ENCODE data around the gene GRIPAP1.
A peak's percentile ranks its signal among the peaks of the same experiment; 100 is the strongest.

GRIPAP1 gene, protein sequence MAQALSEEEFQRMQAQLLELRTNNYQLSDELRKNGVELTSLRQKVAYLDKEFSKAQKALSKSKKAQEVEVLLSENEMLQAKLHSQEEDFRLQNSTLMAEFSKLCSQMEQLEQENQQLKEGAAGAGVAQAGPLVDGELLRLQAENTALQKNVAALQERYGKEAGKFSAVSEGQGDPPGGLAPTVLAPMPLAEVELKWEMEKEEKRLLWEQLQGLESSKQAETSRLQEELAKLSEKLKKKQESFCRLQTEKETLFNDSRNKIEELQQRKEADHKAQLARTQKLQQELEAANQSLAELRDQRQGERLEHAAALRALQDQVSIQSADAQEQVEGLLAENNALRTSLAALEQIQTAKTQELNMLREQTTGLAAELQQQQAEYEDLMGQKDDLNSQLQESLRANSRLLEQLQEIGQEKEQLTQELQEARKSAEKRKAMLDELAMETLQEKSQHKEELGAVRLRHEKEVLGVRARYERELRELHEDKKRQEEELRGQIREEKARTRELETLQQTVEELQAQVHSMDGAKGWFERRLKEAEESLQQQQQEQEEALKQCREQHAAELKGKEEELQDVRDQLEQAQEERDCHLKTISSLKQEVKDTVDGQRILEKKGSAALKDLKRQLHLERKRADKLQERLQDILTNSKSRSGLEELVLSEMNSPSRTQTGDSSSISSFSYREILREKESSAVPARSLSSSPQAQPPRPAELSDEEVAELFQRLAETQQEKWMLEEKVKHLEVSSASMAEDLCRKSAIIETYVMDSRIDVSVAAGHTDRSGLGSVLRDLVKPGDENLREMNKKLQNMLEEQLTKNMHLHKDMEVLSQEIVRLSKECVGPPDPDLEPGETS

DNA sequence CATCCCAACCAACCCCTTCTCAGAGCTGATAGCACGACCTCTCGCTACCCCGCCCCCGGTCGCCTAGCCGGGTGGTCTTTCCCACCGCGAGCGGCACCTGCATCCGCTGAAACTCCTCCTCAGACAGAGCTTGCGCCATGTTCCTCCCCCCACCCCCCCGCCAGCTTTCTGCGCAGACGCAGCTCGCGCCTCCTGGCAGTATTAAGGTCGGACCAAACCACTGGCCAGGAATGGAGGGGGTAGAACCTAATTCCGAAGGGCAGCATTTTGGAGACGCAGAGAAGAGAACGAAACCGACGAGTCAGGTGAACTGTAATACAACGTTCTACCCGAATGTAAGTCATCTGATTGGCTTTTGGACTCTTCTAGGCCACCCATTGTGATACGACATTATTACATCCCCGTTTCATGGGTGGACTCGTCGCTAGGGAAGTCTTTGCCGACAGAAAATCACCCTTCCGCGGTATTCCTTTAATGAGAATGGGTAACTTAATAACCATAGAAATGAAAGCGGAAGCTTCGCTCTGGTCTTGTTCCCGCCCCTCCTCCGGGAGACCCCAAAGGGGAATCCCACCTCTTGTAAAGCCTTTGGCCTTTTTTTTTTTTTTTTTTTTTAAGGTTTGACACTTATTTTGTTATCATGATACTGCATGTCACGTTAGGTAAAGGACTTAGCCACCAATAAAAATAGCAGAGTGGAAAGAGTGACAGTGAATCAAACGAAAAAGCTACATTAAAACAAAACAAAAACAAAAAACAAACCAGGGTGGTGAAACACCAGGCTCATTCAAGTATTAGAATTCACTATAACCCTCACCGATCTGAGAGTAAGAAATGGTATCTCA, at the start of gene GRIPAP1:
GRIPAP1 (minus strand) TSS at position 174 of the 845 bp plus-strand sequence; CDS start at position 139, 35 bp downstream.
- TF ChIP-seq GATA2 (IDR thresholded peaks at IDR 0.05; ENCODE audit: low read depth, low read length) (no peak), GATA3 (IDR thresholded peaks at IDR 0.05; ENCODE audit: low read depth, low read length) (no peak)

DNA sequence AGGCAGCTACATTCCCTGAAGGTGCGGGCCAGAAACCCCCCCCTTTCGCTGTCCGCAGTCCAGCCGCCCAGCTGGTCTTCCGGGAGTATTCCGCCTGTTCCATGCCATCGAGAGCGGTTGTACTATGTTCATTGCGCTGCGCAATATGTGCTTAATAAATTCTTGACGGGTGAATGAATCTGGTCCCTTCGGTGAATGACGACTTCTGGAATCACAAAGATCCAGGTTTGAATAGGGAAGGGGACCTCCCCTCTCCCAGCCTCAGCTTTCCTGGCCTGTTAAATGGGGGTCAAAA, 41.9 kb upstream of the GRIPAP1 start:
- TF ChIP-seq GATA3 (IDR thresholded peaks at IDR 0.05; ENCODE audit: low read depth, low read length) (no peak), GATA2 (IDR thresholded peaks at IDR 0.05; ENCODE audit: low read depth, low read length) (no peak)

DNA sequence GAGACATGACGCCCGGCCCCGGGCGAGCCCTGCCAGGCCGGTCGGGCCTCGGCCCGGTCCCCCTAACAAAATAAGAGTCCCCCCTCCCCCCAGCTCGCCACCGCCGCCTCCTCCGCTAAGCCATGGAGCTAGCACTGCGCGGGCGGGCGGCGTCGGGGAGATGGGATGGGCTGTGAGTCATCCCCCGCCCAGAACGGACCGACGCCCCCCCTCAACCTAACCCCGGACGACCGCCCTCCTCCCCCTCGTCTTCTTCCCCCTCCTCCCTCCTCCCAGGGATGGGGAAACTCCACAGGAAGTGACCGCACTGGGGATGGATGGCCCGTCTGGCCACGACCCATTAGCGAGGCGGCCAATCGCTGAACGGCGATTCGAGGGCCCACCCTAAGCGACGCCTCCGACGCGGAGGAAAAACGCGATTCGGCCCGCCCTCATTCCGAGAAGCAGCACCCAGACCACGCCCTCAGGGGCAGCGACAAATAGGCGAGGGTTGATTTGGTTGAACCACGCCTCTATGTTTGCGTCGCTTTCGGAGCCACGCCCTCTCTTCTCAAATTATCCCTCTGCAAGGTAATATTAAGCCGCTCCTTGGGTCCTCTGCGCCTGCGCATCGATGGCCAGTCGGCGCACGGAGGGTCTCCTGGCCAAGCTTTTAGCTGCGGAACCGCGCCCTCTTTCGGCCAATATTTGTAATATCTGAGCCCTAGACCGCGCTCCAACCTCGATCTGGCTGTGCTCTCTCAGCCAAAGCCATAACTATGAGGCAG, 41.3 kb upstream of the GRIPAP1 start, which contains the start of gene TFE3:
TFE3 (minus strand) TSS at position 138 of the 767 bp plus-strand sequence; CDS start at position 7, 131 bp downstream.
- TF ChIP-seq GATA2 (IDR thresholded peaks at IDR 0.05; ENCODE audit: low read depth, low read length) (no peak), GATA3 (IDR thresholded peaks at IDR 0.05; ENCODE audit: low read depth, low read length) (no peak)

DNA sequence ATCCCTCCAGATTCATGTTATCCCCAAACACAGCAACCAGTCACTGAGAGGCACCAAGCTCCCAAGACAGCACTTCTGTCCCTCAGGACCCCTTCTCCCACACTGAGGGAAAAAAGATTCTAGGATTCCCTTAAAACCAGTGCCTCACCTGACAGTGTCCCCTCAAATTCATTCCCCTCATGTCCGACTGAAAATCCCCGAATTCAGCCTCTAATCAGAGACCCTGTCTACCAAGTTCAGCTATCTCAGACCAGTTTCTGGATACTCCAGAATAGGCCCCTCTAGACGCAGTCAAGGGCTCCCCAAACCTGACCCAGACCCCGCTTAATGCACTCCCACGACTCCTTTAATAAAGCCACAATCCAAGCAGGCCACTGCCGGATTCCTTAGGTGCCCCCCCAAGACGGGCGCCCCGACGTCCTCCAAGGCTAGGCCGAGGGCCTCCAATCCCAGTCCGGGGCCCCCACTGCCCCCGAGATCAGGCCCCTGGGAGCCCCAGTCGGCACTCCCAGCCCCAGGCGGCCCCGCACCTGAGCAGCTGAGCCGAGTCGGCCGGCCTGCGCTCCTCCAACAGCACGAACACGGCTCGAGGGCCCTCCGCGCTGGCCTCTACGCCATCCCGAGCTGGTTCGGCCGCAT, 40.6 kb upstream of the GRIPAP1 start:
- TF ChIP-seq GATA3 (IDR thresholded peaks at IDR 0.05; ENCODE audit: low read depth, low read length), result no peak
- TF ChIP-seq GATA2 (IDR thresholded peaks at IDR 0.05; ENCODE audit: low read depth, low read length), result no peak

DNA sequence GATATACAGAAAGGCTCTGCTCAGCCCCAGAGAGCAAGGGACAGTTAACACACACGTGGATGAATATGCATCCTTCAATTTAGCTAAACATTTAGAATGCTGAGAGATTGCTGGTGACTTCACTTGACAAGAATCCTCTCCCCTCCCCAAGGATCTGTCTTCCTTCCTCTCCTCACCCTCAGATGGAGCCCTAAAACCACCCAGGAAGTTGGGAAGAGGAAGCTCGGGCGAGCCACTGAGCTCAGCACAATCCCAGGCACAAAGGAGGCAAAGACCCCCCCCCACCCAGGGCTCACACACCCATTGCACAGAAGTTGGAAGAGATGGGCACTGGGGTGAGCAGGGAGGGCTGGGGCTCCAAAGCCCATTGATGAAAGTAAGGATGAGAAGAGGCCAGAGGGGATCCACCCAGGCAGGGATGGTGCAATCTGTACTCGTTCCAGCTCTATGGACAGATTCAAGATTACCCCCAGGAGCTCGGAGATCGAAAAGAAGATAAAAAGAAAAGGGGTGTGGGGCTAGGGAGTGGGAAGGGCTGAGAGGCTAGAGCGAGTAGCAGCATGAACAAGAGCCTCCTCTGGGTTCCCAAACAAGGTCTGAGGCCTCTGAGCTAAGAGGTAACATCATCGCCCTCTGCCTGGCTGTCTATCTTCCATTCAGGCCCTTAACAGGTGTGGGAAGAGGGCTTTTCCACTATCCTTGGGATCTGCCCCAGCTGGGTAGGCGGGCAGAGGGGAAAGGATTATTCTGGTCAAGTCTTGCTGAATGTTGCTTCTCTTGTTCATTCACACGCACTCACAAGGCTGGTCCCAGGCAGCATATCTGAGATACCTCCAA, 39.9 kb upstream of the GRIPAP1 start:
- peak; percentile 24; the same call in 1 of the 2 replicates for TF ChIP-seq GATA2 (IDR thresholded peaks at IDR 0.05; ENCODE audit: low read depth, low read length)
- no peak for TF ChIP-seq GATA3 (IDR thresholded peaks at IDR 0.05; ENCODE audit: low read depth, low read length)

DNA sequence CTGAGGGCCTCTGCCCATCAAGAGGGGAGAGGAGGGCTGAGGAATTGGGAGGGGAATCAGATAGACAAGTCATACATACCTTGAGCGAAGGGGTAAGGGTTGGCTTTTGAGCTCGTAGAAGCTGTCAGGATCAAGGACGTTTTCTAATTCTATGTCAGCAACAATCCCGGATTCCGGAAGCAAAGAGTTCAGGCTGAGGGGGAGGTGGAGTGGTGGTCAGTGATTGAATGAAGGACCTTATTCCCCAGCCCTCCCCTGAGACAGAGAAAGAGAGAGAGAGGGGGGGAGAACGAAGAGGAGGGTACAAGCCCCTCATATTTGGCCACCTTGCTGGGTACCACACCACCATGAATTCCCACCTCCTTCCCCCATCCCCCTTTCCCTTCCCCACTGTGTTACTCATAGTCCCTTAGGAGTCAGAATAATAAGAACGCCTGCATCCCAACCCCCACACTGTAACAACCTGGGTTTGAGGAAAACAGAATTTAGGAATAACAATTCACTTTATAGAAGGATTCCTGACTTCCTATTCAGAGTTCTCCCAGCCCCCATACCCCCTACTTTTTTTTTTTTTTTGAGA, 38.4 kb upstream of the GRIPAP1 start:
- TF ChIP-seq GATA2 (IDR thresholded peaks at IDR 0.05; ENCODE audit: low read depth, low read length) (no peak), GATA3 (IDR thresholded peaks at IDR 0.05; ENCODE audit: low read depth, low read length) (no peak)

DNA sequence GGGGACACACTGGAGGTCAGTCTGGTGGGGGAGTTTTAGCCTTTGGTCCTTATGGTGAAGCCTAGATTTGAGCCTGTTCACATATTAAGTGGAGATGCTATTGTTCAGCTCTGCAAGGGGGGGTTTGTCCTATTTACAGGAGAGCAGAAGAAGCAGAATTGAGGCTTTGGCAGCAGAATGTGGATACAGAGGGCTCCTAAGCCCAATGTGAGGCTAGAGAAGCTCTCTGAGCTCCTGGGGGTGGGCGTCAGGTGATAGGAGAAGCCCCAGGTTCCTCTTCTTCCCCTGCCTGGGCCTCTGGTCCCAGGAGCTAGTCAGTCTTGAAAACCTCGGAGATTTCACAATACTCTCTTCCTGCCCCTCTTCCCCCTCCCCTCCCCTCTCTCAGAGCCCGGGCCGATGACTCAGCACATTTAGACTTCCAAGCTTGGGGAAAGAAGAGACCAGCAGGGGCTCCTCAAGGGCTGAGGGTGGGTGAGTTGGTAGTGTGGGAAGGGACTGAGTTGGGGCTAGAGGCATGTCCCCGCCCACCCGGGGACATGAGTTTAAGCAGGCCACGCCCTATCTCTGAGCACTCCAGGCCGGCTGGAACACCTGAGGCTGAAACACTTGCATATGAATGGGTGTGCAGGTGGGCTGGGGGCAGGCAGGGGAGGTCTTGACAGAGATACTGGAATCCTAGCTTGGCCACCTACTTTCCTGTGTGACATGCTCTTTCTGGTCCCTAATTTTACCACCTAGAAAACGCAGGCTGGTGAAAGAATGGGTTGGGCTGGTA, 37.7 kb upstream of the GRIPAP1 start:
- no peak for TF ChIP-seq GATA3 (IDR thresholded peaks at IDR 0.05; ENCODE audit: low read depth, low read length)

DNA sequence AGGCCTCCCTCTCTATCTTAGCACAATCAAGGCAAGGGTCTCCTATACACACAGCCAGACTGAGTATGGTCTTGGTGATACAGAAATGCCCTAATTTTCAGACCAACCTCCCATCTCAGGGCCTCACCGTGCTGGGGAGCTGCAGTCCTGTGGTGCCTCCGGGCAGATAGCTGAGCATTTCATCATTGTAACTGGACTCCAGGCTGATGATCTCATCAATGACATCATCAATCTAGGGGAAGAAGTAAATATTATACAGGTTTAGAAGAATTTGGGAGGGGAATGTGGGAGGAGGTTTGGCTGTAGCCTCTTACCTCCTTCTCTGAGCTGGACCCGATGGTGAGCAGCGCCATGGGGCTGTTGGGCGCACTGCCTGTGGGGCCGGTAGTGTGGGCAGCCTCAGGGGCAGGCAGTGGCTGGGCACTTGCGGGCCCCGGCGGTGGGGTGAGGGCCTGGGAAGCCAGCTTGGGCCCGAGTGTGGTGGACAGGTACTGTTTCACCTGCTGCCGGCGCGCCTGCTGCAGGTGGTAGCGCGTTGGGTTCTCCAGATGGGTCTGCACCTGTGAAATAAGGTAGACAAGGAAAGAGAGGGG, 35.9 kb upstream of the GRIPAP1 start:
- no peak for TF ChIP-seq GATA3 (IDR thresholded peaks at IDR 0.05; ENCODE audit: low read depth, low read length)
- TF ChIP-seq GATA2 (IDR thresholded peaks at IDR 0.05; ENCODE audit: low read depth, low read length), result no peak

DNA sequence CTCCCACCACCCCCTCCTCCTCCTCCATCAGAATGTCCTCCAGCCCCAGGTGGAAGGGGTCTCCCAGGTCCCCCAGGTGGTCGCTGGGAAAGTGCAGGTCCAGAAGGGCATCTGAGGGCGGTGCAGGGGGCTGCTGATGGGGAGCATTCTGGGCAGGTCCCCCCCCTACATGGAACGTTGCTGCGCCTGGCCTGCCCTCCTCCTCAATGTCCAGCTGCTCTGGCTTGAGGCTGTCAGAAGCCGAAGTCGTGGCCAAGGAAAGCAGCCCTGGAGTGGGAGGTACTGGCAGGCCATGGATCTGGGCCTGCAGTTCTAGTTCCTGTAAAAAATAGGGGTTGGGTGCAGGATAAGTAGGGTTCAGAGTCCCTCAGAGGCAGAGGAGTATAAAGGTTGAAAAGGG, 28.2 kb upstream of the GRIPAP1 start:
- TF ChIP-seq GATA3 (IDR thresholded peaks at IDR 0.05; ENCODE audit: low read depth, low read length) (no peak), GATA2 (IDR thresholded peaks at IDR 0.05; ENCODE audit: low read depth, low read length) (no peak)

DNA sequence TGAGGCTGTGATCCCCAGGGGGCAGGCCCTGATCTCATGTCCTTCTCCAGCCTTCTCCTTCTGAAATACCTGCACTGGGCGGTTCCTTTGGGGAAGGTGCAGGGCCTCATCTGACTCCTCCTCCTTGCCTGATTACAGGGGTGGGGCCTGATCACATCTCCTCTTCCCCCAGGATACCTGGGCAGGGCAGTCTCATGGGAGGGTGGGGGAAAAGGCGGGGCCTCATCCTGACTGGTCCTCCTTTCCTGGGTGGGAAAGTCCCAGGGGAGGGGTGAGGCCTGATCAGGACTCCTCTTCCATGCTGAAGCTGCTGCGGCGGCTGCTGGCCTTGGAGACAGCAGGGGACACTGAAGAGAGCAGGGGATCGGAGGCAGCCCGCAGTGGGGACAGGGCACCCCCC, 27.8 kb upstream of the GRIPAP1 start:
- TF ChIP-seq GATA2 (IDR thresholded peaks at IDR 0.05; ENCODE audit: low read depth, low read length), result no peak
- no peak for TF ChIP-seq GATA3 (IDR thresholded peaks at IDR 0.05; ENCODE audit: low read depth, low read length)

Measured in SH-SY5Y (cell line).